GM21515 (cell line): ENCODE measurements around the gene LINGO3.
A peak's percentile ranks its signal among the peaks of the same experiment; 100 is the strongest.
"Not testable (repeated sequence)": the region's sequence is repeated elsewhere in the genome, so short reads cannot be mapped to it uniquely, and the experiment has no call there.

Source experiments
- ATAC-seq: cut with Tn5 transposase; IDR thresholded peaks from one replicate; pipeline ENCODE4 v1.9.1; 2021; ENCODE audit not compliant: unreplicated experiment

Gene LINGO3

GRCh38 chr19:2282062-2282861, 25.7 kb downstream of the LINGO3 start, which contains the start of gene PEAK3:
TSS of gene PEAK3 (minus strand) at chr19:2282175. CDS start at chr19:2280931, 1,244 bp downstream.
- no peak for ATAC-seq

GRCh38 chr19:2281265-2282061, 26.5 kb downstream of the LINGO3 start:
- ATAC-seq, result not testable (repeated sequence)

- ATAC-seq, result no peak
Observed at GRCh38 chr19:2280633-2281264, 27.2 kb downstream of the LINGO3 start.

DNA sequence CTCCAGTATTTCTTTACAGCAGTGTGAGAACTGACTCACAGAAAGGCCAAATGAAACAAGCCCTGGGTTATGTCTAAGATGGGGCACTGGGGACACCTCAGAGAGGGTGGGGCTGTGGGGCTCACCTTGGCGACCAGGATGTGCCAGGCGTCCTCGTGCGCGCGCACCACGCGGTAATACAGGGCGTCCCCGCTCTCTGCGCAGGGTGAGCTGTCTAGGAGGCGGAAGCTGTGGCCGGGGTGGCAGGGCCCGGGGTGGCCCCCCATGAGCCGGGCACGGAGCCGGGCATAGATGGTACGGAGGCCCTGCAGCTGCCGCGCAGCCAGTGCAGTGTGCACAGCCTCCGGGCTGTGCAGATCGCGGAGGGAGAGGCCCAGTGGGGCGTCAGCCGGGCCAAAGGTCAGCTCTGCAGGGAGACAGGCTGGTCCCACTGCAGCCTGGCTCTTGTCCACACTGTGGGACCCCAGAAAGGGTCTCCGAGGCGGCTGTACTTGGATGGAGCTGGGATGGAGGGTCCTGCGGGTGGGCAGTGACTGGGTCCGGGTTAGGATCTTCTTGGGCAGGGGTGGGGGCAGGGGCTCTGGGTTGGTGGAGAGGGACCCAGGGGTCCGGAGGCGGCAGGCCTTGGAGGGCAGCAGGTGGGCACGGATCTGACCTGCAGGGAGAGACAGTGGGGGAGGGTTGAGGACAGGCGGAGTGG, 29.3 kb downstream of the LINGO3 start:
- ATAC-seq, result no peak

GRCh38 chr19:2277138-2277537, 30.8 kb downstream of the LINGO3 start:
- ATAC-seq, result no peak

- ATAC-seq, result no peak
Observed at GRCh38 chr19:2276429-2276986, 31.4 kb downstream of the LINGO3 start.

DNA sequence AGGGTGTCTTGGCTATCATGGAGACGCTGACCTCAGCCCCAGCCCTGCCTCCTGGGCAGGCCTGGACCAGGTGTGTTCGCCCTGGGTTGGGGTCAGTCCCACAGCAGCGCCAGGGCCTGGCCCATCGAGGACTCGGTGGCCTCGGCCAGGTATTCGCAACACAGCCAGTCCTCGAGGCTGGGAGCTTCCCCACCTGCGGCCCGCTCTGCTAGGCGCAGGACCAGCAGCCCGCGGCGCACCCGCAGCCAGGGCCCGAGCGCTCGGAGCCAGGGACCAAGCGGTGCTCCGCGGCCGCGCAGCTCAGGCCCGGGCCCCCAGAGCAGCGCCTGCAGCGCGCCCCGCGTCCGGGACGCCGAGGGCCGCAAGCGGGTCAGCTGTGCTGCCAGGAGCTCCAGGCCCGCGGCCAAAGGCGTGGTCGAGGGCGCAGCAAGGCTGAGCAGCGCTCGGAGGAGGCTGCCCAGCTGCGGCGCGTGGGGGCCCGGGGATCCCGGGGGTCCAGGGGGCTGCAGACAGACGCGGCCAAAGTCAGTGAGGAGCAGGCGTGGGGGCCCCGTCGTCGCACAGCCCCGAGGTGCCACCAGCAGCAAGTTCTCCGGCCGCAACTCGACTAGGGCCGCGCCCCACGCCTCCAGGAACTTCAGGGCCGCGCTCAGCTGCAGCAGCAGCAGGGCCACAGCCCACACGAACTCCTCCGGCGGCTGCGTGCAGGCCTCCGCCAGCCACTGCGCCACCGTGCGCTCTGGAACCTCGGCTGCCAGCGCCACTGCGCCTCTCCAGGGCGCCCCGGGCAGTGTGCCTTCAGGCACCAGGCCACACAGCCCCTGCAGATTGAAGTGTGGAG, 32.1 kb downstream of the LINGO3 start:
- ATAC-seq, result no peak

DNA sequence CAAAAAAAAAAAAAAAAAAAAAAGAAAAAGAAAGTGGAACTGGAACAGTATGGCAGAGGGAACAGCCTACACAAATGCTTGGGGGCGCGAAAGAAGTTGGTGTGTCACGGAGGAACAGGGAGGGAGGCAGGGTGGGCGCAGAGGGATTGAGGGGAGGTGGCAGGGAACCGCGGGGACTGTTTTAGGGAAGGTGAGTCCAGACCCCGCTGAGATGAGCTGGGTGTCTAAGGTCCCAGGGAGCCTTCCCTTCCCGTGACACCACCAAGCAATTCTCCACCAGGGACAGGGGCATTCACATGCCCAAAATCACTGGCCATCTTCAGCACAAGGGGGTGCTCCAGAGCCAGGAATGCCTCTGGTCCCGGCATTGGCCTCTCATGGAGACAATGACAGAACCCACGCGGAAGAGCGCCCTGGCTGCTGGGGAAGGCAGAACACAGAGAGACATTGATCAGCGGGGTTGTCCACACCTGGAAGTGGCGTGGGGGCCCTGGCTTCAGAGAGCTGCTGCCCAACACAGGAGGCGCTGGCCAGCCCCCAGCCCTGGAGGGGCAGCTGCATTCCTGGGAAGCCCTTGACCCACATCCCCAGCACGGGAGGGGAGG, 32.9 kb downstream of the LINGO3 start:
- ATAC-seq, result no peak

DNA sequence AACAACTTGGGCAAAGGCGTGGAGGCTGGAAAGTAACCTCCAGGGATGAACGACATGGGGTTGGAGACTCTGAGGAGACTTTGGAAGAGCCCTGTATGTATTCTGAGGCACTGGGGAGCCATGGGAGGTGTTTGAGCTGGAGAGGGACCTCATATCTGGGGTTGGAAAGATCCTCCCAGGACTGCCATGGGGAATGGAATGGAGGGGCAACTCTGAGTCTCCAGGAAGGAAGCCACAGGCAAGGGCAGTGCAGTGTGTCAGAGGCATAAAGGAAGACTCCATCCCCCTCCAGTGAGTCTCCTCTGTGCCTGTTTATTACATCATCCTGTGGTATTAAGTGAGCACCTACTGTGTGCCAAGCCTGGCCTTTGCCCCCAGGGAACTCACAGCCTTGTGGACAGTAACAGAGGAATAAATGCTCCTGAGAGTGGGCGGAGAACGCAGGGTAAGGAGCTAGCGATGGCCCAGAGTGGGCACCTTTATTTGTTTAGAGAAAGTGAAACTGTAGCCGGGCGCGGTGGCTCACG, 33.7 kb downstream of the LINGO3 start:
- ATAC-seq, result no peak

DNA sequence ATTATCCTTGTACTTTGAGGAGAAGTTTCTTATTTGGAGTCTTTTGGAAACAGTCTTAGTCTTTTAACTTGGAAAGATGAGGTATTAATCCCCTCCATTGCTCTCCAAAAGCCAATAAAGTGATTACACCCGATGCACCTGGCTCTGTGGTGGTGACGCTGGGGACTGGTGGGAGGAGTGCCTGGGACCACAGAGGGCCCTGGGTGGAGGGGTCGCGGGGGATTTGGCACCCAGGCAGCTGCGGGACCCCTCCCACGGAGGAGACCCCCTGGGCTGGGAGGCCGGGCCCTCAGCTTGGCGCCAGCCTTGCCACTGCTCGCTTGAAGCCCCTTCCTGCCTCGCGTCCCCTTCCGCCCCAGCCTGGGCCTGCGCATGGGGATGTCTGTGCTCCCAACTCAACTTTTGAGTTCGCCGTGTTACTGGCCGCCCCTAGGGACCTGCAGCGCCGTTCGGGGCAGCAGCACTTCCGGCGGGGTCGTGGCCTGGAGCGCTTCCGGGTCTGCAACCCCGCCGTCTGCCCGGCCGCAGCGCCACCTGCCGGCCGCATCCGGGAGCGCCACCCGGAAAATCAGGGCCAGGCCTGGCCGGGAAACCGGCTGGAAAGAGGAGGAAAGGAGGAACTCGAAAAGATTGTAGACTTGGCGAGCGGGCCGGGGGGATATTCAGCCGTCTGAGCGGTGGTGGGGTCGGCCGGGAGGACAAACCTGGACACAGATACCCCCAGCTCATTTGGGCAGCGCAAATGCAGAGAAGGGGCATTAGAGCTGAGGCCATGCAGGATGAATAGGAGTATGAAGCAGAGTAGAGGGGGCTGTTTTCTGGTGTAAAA, 34.4 kb downstream of the LINGO3 start:
- no peak for ATAC-seq

DNA sequence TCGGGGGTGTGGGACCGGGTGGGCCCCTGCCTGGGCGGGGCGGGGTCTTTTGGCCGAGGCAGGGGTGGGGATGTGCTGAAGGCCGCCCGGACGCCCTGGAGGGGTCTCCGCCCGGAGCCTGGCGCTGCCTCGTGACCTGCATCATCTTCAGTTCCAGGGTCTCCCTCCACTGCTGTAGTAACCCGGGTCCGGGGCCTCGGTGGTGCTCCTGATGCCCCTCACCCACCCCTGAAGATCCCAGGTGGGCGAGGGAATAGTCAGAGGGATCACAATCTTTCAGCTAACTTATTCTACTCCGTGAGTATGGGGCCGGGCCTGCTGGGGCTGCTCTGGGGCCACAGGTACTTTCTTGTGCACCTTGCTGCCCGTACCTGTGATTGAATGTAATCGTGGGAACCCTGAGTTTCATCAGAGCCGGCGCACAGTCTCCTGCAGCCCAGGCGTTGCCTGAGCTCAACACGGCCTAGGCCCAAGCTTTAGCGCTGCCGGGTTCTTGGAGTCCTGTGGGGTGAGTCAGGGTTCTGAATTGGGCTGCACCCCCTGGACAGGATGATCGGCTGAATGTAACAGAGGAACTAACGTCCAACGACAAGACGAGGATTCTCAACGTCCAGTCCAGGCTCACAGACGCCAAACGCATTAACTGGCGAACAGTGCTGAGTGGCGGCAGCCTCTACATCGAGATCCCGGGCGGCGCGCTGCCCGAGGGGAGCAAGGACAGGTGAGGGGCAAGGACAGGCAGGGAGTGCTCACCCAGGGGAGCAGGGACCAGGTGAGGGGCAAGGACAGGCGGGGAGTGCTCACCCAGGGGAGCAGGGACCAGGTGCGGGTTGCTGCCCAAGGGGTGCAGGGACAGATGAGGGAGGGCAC, 36.5 kb downstream of the LINGO3 start:
- ATAC-seq, result no peak

GRCh38 chr19:2270423-2271233, 37.3 kb downstream of the LINGO3 start:
- no peak for ATAC-seq

DNA sequence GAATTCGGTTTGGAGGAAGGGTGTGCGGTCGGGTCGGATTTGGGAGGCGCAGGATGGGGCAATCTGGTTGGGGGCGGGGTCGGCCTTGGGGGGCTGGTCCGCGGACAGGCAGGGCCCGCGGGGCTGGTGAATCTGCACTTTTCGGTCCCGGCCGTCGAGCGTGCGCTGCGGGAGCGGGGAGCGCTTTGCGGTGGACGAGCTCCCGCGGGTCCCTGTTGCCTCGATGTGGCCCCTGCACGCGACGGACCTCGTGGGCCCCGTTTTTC, 37.9 kb downstream of the LINGO3 start:
- no peak for ATAC-seq

DNA sequence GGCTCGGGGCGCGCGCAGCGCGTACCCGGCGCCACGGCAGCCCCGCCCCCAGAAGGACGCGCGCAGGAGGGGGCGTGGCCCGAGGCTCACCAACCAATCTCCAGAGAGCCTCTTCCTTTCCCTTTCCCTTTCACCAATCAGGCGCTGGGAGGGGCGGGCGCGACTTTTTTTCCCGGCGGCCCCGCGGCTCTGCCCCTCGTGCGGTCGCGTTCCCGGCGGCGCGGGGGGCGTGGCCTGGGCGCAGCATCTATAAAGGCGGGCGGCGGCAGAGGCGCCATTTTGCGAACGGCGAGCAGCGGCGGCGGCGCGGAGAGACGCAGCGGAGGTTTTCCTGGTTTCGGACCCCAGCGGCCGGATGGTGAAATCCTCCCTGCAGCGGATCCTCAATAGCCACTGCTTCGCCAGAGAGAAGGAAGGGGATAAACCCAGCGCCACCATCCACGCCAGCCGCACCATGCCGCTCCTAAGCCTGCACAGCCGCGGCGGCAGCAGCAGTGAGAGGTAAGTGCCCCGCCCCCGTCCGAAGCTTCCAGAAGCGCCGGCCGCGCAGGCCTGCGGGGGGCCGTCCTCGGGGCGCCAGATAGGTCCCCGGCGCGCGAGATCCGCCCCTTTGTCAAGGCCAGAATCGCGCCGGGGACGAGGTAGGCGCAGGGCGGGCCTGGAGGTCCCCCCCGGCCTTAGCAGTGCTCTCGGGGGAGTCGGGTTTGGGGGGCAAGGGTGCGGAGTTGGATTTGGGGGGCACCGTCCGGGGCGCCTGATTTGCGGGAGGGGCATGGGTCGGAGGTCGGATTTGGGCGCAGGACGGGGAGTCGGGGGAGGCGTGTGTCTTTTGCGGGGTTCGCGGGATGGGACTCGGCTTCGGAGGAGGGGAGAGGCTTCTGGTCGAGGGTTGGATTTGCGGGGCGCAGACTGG, 38.5 kb downstream of the LINGO3 start:
- ATAC-seq, result peak; percentile 56

DNA sequence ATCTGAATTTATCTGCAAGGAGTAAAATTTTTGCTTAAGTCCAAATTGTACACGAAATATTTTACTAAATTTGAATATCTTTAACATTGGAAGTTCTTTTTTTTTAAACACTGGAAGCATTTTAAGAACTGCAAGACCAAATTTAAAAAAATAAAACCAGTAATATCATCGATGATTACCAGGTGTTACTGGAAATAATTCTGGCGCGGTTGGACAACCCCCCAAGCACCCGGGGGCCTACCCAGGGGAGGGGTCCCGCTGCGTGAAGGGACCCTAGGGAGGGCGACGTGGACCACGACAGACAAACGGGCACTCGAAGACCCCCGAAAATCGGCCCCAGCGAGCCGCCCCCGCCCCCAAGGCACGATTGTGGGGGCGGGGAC, 39.1 kb downstream of the LINGO3 start:
- no peak for ATAC-seq

DNA sequence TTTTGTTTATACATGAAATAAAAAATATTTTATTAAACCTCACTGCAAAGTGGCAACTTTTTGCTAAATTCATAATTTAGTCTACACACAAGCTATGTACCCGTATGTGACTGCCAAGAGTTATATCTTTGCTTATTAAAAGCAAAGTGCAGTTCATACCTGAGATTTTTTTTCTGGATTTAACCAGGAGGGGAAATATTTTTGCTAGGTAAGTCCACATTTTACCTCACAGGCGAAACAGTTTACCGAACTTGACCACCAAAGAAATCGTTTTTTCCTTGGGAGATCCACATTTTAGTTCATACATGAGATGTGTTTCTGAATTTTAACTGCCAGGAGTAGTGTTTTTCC, 39.5 kb downstream of the LINGO3 start:
- ATAC-seq, result no peak
